Measurements from ENCODE around the gene OSBPL1A.
"Not testable (repeated sequence)": the region's sequence is repeated elsewhere in the genome, so short reads cannot be mapped to it uniquely, and the experiment has no call there.

Gene OSBPL1A

DNA sequence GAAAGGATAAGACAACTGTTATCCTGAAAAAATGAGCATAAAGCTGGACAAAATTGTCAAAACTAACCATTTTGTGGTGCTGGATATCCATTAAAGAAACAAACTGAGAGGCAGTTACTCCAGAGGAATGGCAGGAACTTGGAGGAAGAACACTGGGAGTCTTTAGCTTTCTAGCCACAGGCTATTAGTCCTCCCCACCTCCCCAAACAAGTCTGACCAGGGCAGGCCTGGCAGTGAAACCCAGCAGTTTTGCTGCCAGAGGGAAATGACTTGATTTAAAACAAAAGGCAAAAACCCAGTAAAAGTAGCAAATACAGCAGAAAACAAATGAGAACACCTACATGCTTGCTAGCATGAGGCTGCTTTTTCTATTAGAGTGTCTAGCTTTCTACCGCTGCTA is 34.9 kb downstream of the OSBPL1A start:
- DNase-seq (ENCODE audit: low read depth in 1 of 2, low spot score in 1 of 2): no peak
- Histone ChIP-seq H3K27ac (replicated peaks) (no peak overlapping the region), H3K27me3 (ENCODE audit: insufficient read depth, poor library complexity, severe bottlenecking) (no peaks in the 10 kb centered on the region), H3K4me3 (replicated peaks; ENCODE audit: insufficient read depth, low read length) (no peak overlapping the region)
- TF ChIP-seq POLR2AphosphoS5 (IDR thresholded peaks at IDR 0.05; ENCODE audit: low read depth) (no peak), GABPA (IDR thresholded peaks at IDR 0.05; ENCODE audit: low read depth) (no peak), SPI1 (IDR thresholded peaks at IDR 0.05; ENCODE audit: borderline replicate concordance, low read depth) (no peak), REST (IDR thresholded peaks at IDR 0.05; ENCODE audit: insufficient replicate concordance, low read depth) (no peak)
- TF ChIP-seq, protein P1, sequence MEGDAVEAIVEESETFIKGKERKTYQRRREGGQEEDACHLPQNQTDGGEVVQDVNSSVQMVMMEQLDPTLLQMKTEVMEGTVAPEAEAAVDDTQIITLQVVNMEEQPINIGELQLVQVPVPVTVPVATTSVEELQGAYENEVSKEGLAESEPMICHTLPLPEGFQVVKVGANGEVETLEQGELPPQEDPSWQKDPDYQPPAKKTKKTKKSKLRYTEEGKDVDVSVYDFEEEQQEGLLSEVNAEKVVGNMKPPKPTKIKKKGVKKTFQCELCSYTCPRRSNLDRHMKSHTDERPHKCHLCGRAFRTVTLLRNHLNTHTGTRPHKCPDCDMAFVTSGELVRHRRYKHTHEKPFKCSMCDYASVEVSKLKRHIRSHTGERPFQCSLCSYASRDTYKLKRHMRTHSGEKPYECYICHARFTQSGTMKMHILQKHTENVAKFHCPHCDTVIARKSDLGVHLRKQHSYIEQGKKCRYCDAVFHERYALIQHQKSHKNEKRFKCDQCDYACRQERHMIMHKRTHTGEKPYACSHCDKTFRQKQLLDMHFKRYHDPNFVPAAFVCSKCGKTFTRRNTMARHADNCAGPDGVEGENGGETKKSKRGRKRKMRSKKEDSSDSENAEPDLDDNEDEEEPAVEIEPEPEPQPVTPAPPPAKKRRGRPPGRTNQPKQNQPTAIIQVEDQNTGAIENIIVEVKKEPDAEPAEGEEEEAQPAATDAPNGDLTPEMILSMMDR (IDR thresholded peaks at IDR 0.05; ENCODE audit: insufficient read depth, low read length): no peak

GRCh38 chr18:24359787-24360530 is 37.7 kb downstream of the OSBPL1A start:
- not testable (repeated sequence) for H3K27me3 ChIP-seq (ENCODE audit: insufficient read depth, poor library complexity, severe bottlenecking); H3K4me3 ChIP-seq (replicated peaks; ENCODE audit: insufficient read depth, low read length); H3K27ac ChIP-seq (replicated peaks)
- peak; percentile 59 to 72 for DNase-seq (ENCODE audit: low read depth in 1 of 2, low spot score in 1 of 2)
- TF ChIP-seq SPI1 (IDR thresholded peaks at IDR 0.05; ENCODE audit: borderline replicate concordance, low read depth): peak; percentile 41; the same call in 1 of the 2 replicates
- TF ChIP-seq, protein P1 (IDR thresholded peaks at IDR 0.05; ENCODE audit: insufficient read depth, low read length): peak; percentile 37

- TF ChIP-seq REST (IDR thresholded peaks at IDR 0.05; ENCODE audit: insufficient replicate concordance, low read depth) (no peak), SPI1 (IDR thresholded peaks at IDR 0.05; ENCODE audit: borderline replicate concordance, low read depth) (no peak), GABPA (IDR thresholded peaks at IDR 0.05; ENCODE audit: low read depth) (no peak), POLR2AphosphoS5 (IDR thresholded peaks at IDR 0.05; ENCODE audit: low read depth) (no peak)
- TF ChIP-seq, protein P1 (IDR thresholded peaks at IDR 0.05; ENCODE audit: insufficient read depth, low read length): no peak
Observed at GRCh38 chr18:24354278-24354677, 43.3 kb downstream of the OSBPL1A start.

DNA sequence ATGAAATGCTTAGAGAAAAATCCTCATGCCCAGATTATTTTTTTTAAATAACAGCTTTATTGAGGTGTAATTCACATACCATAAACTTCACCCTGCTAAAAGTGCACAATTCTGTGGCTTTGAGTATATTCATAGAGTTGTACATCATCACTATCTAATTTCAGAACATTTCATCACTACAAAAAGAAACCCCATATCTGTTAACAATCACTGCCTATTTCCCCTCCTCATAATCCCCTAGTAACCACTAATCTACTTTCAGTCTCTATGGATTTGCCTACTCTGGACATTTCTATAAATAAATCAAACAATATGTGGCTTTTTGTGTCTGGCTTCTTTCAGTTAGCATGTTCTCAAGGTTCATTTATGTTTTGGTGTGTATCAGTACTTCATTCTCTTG is 51.4 kb downstream of the OSBPL1A start:
- TF ChIP-seq GABPA (IDR thresholded peaks at IDR 0.05; ENCODE audit: low read depth) (no peak), SPI1 (IDR thresholded peaks at IDR 0.05; ENCODE audit: borderline replicate concordance, low read depth) (no peak), POLR2AphosphoS5 (IDR thresholded peaks at IDR 0.05; ENCODE audit: low read depth) (no peak), REST (IDR thresholded peaks at IDR 0.05; ENCODE audit: insufficient replicate concordance, low read depth) (no peak)
- no peak overlapping the region for H3K4me3 ChIP-seq (replicated peaks; ENCODE audit: insufficient read depth, low read length)
- H3K27ac ChIP-seq (replicated peaks): no peak overlapping the region
- no peaks in the 10 kb centered on the region for H3K27me3 ChIP-seq (ENCODE audit: insufficient read depth, poor library complexity, severe bottlenecking)
- no peak for DNase-seq (ENCODE audit: low read depth in 1 of 2, low spot score in 1 of 2)

More at GRCh38 chr18:24354278-24354677, 43.3 kb downstream of the OSBPL1A start:
- Histone ChIP-seq H3K27me3 (ENCODE audit: insufficient read depth, poor library complexity, severe bottlenecking) (no peaks in the 10 kb centered on the region), H3K27ac (replicated peaks) (no peak overlapping the region), H3K4me3 (replicated peaks; ENCODE audit: insufficient read depth, low read length) (no peak overlapping the region)
- DNase-seq (ENCODE audit: low read depth in 1 of 2, low spot score in 1 of 2): no peak

Measured in HL-60 (cell line).